Caco-2 (cell line): ENCODE measurements around the gene KNCN. TPM values are rescaled to one million over a fixed set of nuclear protein-coding genes. Genes with fewer than 3 reads are reported as not detected.

ENCODE experiments used
- BruUV-seq: library from RNA; stranded (reverse); fragments of 400-500 nt; replicated peaks from 2 replicates; lab custom pipeline; 2021; lab: Mats Ljungman, UMichigan
- CTCF ChIA-PET: fragments of 300-600 bp; sonication (Branson Sonifier 250); formaldehyde crosslinking; loops from one replicate; lab custom pipeline; 2022; ENCODE audit warnings: antibody characterized with exemption; lab: Charles Lee
- POLR2A ChIA-PET: fragments of 300-600 bp; sonication (Branson Sonifier 250); formaldehyde crosslinking; loops from one replicate; lab custom pipeline; 2022; ENCODE audit warnings: antibody characterized with exemption; lab: Charles Lee
- DNase-seq, 2 experiments: peaks; one replicate each; pipeline versions ENCODE4 v3.0.0 to v3.0.0-alpha.2; 2020 to 2022
- H3K27me3 ChIP-seq: replicated peaks from 2 replicates; pipeline ENCODE4 v1.6.0; 2011; ENCODE audit warnings: low read length; ENCODE audit not compliant: control insufficient read depth, insufficient read depth
- H3K36me3 ChIP-seq: 2 replicates; pipeline ENCODE4 v1.5.1; 2011; ENCODE audit warnings: low read length; ENCODE audit not compliant: control insufficient read depth, insufficient read depth
- H3K4me1 ChIP-seq: fragments of 250-450 bp; sonication (Bioruptor Pico); 2 replicates; pipeline ENCODE4 v1.5.1; 2020; ENCODE audit warnings: mild to moderate bottlenecking
- H3K4me3 ChIP-seq: 2 replicates; pipeline ENCODE4 v1.5.1; 2011; ENCODE audit warnings: low read depth, mild to moderate bottlenecking, control low read depth, low read length
- H3K9me3 ChIP-seq: fragments of 250-450 bp; sonication (Bioruptor Pico); 2 replicates; pipeline ENCODE4 v1.5.1; 2020; ENCODE audit warnings: mild to moderate bottlenecking, moderate library complexity
- H3K27ac Mint-ChIP-seq: one replicate; pipeline ENCODE4 v1.8.0; 2022; ENCODE audit warnings: mixed read lengths; ENCODE audit not compliant: unreplicated experiment
- H3K27me3 Mint-ChIP-seq: one replicate; pipeline ENCODE4 v1.8.0; 2022; ENCODE audit warnings: mixed read lengths; ENCODE audit not compliant: insufficient read depth, unreplicated experiment
- H3K36me3 Mint-ChIP-seq: one replicate; pipeline ENCODE4 v1.8.0; 2022; ENCODE audit warnings: mild to moderate bottlenecking, mixed read lengths; ENCODE audit not compliant: insufficient read depth, unreplicated experiment
- H3K4me1 Mint-ChIP-seq: one replicate; pipeline ENCODE4 v1.8.0; 2022; ENCODE audit warnings: low read depth, mixed read lengths; ENCODE audit not compliant: unreplicated experiment
- H3K4me3 Mint-ChIP-seq: one replicate; pipeline ENCODE4 v1.8.0; 2022; ENCODE audit warnings: mild to moderate bottlenecking, moderate library complexity, mixed read lengths; ENCODE audit not compliant: unreplicated experiment
- H3K9me3 Mint-ChIP-seq: one replicate; pipeline ENCODE4 v1.8.0; 2022; ENCODE audit warnings: mixed read lengths; ENCODE audit not compliant: unreplicated experiment
- CTCF ChIP-seq, 2 experiments: fragments of 200-600 bp in 1 of 2; IDR thresholded peaks; 1 replicate in 1 of 2; 2 replicates in 1 of 2; pipeline versions ENCODE4 v1.5.1 to v1.8.0; 2011 to 2022; ENCODE audit warnings: antibody characterized with exemption in 1 of 2, control low read depth in 1 of 2, inconsistent platforms in 1 of 2, low read depth in 1 of 2, low read length in 1 of 2, mild to moderate bottlenecking in 1 of 2, moderate library complexity in 1 of 2; ENCODE audit not compliant: insufficient read depth in 1 of 2, severe bottlenecking in 1 of 2, unreplicated experiment in 1 of 2
- intact Hi-C: fragments of 100-400 bp; cut with micrococcal nuclease; formaldehyde crosslinking; loops from one replicate; pipeline ENCODE4 v1.10.0; 2022; ENCODE audit not compliant: unreplicated experiment
- total RNA-seq: library from RNA; stranded (reverse); gene quantifications from 2 replicates; pipeline ENCODE4 v1.2.3, GENCODE V29; 2022

KNCN gene
- total RNA-seq, 1 experiment from 2014 or later, result not detected

DNA sequence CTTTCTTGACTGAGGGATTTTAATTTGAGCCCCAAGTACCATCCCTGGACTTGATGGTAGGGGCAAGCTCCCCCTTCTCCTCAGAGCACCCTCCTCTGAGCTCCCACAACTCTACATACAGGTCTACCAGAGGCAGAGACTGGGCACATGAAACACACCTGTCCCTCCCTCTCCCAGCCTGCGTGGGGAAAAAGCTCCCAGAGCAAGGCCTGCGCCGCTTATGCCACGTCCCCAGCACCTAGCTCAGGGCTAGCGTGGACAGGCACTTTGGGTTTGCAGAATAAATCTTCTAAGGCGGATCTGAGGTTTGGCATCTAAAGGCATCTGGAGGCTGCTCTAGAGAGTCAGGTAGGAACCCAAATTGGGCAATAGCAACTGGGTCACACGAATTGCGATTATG lies 7.5 kb upstream of the KNCN start:
- intact Hi-C loops, result no loop called here
- Histone ChIP-seq H3K36me3 (no peaks in the 10 kb centered on the region), H3K4me1 (no peaks in the 10 kb centered on the region), H3K4me3 (no peak overlapping the region), H3K9me3 (no peaks in the 10 kb centered on the region), H3K27me3 (no peaks in the 10 kb centered on the region)
- BruUV-seq, result no TSS peak
- no peak overlapping the region for H3K27ac Mint-ChIP-seq
- no peaks in the 10 kb centered on the region for H3K27me3 Mint-ChIP-seq
- TF ChIP-seq CTCF (IDR thresholded peaks at IDR 0.05; ENCODE audit: insufficient read depth in 1 of 2, low read depth in 1 of 2, low read length in 1 of 2, severe bottlenecking in 1 of 2, unreplicated experiment in 1 of 2), result no peak
- CTCF ChIA-PET, result no interaction called here
- no peaks in the 10 kb centered on the region for H3K9me3 Mint-ChIP-seq
- no peak for DNase-seq
- H3K4me3 Mint-ChIP-seq, result no peak overlapping the region
- no peaks in the 10 kb centered on the region for H3K36me3 Mint-ChIP-seq
- H3K4me1 Mint-ChIP-seq, result no peaks in the 10 kb centered on the region
- POLR2A ChIA-PET, result no interaction called here

DNA sequence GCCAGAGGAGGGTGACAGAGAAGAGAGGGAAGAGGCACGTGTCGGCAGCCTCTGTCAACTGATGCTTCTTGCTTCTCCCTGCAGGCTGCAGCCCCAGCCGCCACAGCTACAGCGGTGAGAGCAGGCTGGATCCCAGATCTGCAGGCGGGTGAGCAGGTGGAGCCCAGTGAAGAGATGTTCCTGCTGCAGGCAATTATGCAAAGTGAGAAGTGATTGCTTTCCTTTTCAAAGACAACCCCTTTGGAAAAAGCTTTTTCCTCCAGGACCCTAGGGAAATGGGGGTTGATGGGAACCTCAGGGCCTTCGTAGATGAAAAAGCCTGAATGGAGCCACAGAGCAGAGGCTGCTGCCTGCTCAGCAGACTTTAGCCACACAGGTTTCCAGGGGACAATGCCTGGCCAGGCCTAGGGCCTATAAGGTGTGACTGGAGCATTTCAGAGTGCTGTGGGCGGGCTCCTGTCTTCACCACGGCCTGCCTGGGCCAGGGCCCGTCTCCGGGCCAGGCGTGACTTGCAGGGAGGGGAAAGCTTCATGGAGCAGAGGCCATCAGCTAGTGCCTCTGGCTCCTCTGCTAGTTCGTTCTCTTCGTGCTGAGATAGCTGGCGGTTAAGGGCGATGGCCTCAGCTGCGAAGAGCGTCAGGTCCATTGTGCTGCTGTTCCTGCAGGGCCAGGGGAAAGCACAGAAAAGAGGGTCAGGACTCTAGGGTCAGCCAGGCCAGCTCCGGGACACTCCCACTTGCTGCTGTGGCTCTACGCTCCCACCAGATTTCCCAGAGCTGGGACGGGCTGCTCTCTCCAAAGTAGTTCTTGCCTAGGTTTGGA lies 6.9 kb upstream of the KNCN start:
- ChIA-PET CTCF (no interaction called here), POLR2A (no interaction called here)
- no TSS peak for BruUV-seq
- no peak overlapping the region for H3K4me3 Mint-ChIP-seq
- H3K9me3 Mint-ChIP-seq, result no peaks in the 10 kb centered on the region
- Histone ChIP-seq H3K4me3 (no peak overlapping the region), H3K9me3 (no peaks in the 10 kb centered on the region), H3K4me1 (no peaks in the 10 kb centered on the region), H3K36me3 (no peaks in the 10 kb centered on the region), H3K27me3 (no peaks in the 10 kb centered on the region)
- no peak overlapping the region for H3K27ac Mint-ChIP-seq
- TF ChIP-seq CTCF (IDR thresholded peaks at IDR 0.05; ENCODE audit: insufficient read depth in 1 of 2, low read depth in 1 of 2, low read length in 1 of 2, severe bottlenecking in 1 of 2, unreplicated experiment in 1 of 2), result no peak
- DNase-seq, result no peak
- H3K27me3 Mint-ChIP-seq, result no peaks in the 10 kb centered on the region
- no peaks in the 10 kb centered on the region for H3K4me1 Mint-ChIP-seq
- no peaks in the 10 kb centered on the region for H3K36me3 Mint-ChIP-seq
- intact Hi-C loops, result no loop called here

DNA sequence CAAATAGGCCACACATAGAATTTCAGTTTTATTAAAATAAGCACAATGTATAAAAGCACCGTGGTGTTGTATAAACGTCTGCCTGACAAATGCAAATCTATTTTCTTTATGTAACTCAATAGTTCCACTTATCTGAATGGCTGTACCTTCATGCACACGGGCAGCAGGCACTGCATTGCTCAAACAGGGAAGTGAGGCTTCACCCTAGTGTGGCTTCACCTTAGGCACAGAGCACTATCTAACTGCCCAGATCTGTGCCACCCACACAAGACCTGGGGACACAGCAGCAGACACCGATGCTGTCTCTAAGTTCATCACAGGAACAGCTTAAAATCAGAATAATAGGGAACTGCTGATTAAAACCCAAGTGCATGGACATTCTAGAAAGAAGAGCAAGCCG lies 6.0 kb upstream of the KNCN start:
- Mint-ChIP-seq H3K36me3 (no peaks in the 10 kb centered on the region), H3K4me1 (no peaks in the 10 kb centered on the region), H3K27me3 (no peaks in the 10 kb centered on the region), H3K27ac (no peak overlapping the region), H3K9me3 (no peaks in the 10 kb centered on the region), H3K4me3 (no peak overlapping the region)
- TF ChIP-seq CTCF (IDR thresholded peaks at IDR 0.05; ENCODE audit: insufficient read depth in 1 of 2, low read depth in 1 of 2, low read length in 1 of 2, severe bottlenecking in 1 of 2, unreplicated experiment in 1 of 2), result no peak
- BruUV-seq, result no TSS peak
- Histone ChIP-seq H3K27me3 (no peaks in the 10 kb centered on the region), H3K36me3 (no peaks in the 10 kb centered on the region), H3K4me3 (no peak overlapping the region), H3K4me1 (no peaks in the 10 kb centered on the region), H3K9me3 (no peaks in the 10 kb centered on the region)
- intact Hi-C loops, result no loop called here
- POLR2A ChIA-PET, result no interaction called here
- no peak for DNase-seq
- CTCF ChIA-PET, result no interaction called here
